Activated CD4-positive, alpha-beta T cell treated with anti-CD3 and anti-CD28 coated beads, Interleukin-2, amount 10 ng/mL, durations not matched to agents 7 days and 5 days (primary cell): ENCODE results near the gene NOP9. TPM values are rescaled to one million over a fixed set of nuclear protein-coding genes. Genes with fewer than 3 reads are reported as not detected.
A peak's percentile ranks its signal among the peaks of the same experiment; 100 is the strongest.

Source experiments
- CTCF ChIA-PET: fragments of 350-600 bp; sonication (Branson Sonifier 250); formaldehyde crosslinking; loops from one replicate; lab custom pipeline; 2021; ENCODE audit warnings: antibody characterized with exemption; lab: Charles Lee
- POLR2A ChIA-PET: fragments of 350-600 bp; sonication (Branson Sonifier 250); formaldehyde crosslinking; loops from one replicate; lab custom pipeline; 2021; ENCODE audit warnings: antibody characterized with exemption; lab: Charles Lee
- DNase-seq: peaks from one replicate; pipeline ENCODE4 v3.0.0-alpha.2; 2020
- H3K27ac Mint-ChIP-seq: one replicate; pipeline ENCODE4 v1.8.0; 2021; ENCODE audit warnings: mild to moderate bottlenecking, moderate library complexity, mixed read lengths
- H3K27me3 Mint-ChIP-seq: one replicate; pipeline ENCODE4 v1.8.0; 2021; ENCODE audit warnings: mixed read lengths
- H3K36me3 Mint-ChIP-seq: one replicate; pipeline ENCODE4 v1.8.0; 2021; ENCODE audit warnings: low read depth, mixed read lengths
- H3K4me1 Mint-ChIP-seq: one replicate; pipeline ENCODE4 v1.8.0; 2021; ENCODE audit warnings: mixed read lengths
- H3K4me3 Mint-ChIP-seq: one replicate; pipeline ENCODE4 v1.8.0; 2021; ENCODE audit warnings: mild to moderate bottlenecking, moderate library complexity, mixed read lengths
- H3K9me3 Mint-ChIP-seq: one replicate; pipeline ENCODE4 v1.8.0; 2021; ENCODE audit warnings: mixed read lengths
- total RNA-seq, 2 experiments: library from RNA; stranded (reverse); gene quantifications; one replicate each; pipeline ENCODE4 v1.2.3, GENCODE V29; 2021

Gene NOP9
- total RNA-seq, 2 experiments from 2014 or later, result 30.8 to 35.2 TPM

- peaks cover 2% of the 10 kb centered on the region for H3K27me3 Mint-ChIP-seq
- H3K4me1 Mint-ChIP-seq, result peaks cover 65% of the 10 kb centered on the region
- H3K9me3 Mint-ChIP-seq, result no peaks in the 10 kb centered on the region
- H3K36me3 Mint-ChIP-seq, result peaks cover 31% of the 10 kb centered on the region
- H3K4me3 Mint-ChIP-seq, result peak overlapping the region; percentile 77
- POLR2A ChIA-PET, result no interaction called here
- no peak for DNase-seq
- CTCF ChIA-PET, result interaction anchor here (1.1 to 9.6 kb wide), 5 partner anchors 13 to 117 kb away, joined by 3 to 136 read pairs (median 6); partner anchors contain the start of genes DHRS1, NOP9 and RIPK3
- H3K27ac Mint-ChIP-seq, result peak overlapping the region; percentile 87
Observed at GRCh38 chr14:24314377-24315193, 14.9 kb downstream of the NOP9 start.

- CTCF ChIA-PET, result interaction anchor here (0.7 to 1.1 kb wide), 2 partner anchors 22 to 25 kb away, joined by 3 read pairs; no protein-coding TSS in a partner anchor
- POLR2A ChIA-PET, result no interaction called here
- H3K9me3 Mint-ChIP-seq, result no peaks in the 10 kb centered on the region
- DNase-seq, result no peak
- peaks cover 7% of the 10 kb centered on the region for H3K27me3 Mint-ChIP-seq
- H3K4me3 Mint-ChIP-seq, result no peak overlapping the region
- peaks cover 58% of the 10 kb centered on the region for H3K4me1 Mint-ChIP-seq
- H3K27ac Mint-ChIP-seq, result peak overlapping the region; percentile 66
- H3K36me3 Mint-ChIP-seq, result peaks cover 28% of the 10 kb centered on the region
Observed at GRCh38 chr14:24315243-24315806, 15.7 kb downstream of the NOP9 start.

- CTCF ChIA-PET, result interaction anchor here (0.7 to 1.3 kb wide), 4 partner anchors 8 to 26 kb away, joined by 3 to 9 read pairs (median 4); partner anchors contain the start of gene CIDEB
- no peak for DNase-seq
- Mint-ChIP-seq H3K9me3 (no peaks in the 10 kb centered on the region), H3K36me3 (peaks cover 27% of the 10 kb centered on the region), H3K4me3 (no peak overlapping the region), H3K27me3 (peaks cover 8% of the 10 kb centered on the region), H3K27ac (no peak overlapping the region), H3K4me1 (peaks cover 55% of the 10 kb centered on the region)
- POLR2A ChIA-PET, result no interaction called here
Observed at GRCh38 chr14:24315807-24316596, 16.4 kb downstream of the NOP9 start.

GRCh38 chr14:24316597-24316950 is 16.9 kb downstream of the NOP9 start:
- Mint-ChIP-seq H3K4me1 (peaks cover 51% of the 10 kb centered on the region), H3K27ac (no peak overlapping the region), H3K36me3 (peaks cover 27% of the 10 kb centered on the region), H3K9me3 (no peaks in the 10 kb centered on the region), H3K4me3 (no peak overlapping the region), H3K27me3 (peaks cover 8% of the 10 kb centered on the region)
- DNase-seq, result no peak
- POLR2A ChIA-PET, result no interaction called here
- CTCF ChIA-PET, result interaction anchor here (0.6 to 1.3 kb wide), 4 partner anchors 9 to 118 kb away, joined by 3 to 9 read pairs (median 4); partner anchors contain the start of gene CIDEB

- no peak overlapping the region for H3K4me3 Mint-ChIP-seq
- peaks cover 23% of the 10 kb centered on the region for H3K36me3 Mint-ChIP-seq
- no peak overlapping the region for H3K27ac Mint-ChIP-seq
- CTCF ChIA-PET, result interaction anchor here (0.6 to 3.5 kb wide), 14 partner anchors 8 to 117 kb away, joined by 3 to 16 read pairs (median 4); partner anchors contain the start of genes CIDEB, LTB4R2, MDP1 and RIPK3
- no peaks in the 10 kb centered on the region for H3K9me3 Mint-ChIP-seq
- POLR2A ChIA-PET, result no interaction called here
- DNase-seq, result no peak
- peaks cover 43% of the 10 kb centered on the region for H3K4me1 Mint-ChIP-seq
- peaks cover 8% of the 10 kb centered on the region for H3K27me3 Mint-ChIP-seq
Observed at GRCh38 chr14:24317141-24317928, 17.7 kb downstream of the NOP9 start.

GRCh38 chr14:24321212-24321975 is 21.7 kb downstream of the NOP9 start:
- H3K27me3 Mint-ChIP-seq, result peaks cover 14% of the 10 kb centered on the region
- POLR2A ChIA-PET, result no interaction called here
- no peak for DNase-seq
- peaks cover 1% of the 10 kb centered on the region for H3K36me3 Mint-ChIP-seq
- H3K4me1 Mint-ChIP-seq, result peaks cover 10% of the 10 kb centered on the region
- H3K9me3 Mint-ChIP-seq, result no peaks in the 10 kb centered on the region
- H3K27ac Mint-ChIP-seq, result no peak overlapping the region
- CTCF ChIA-PET, result interaction anchor here (0.6 to 13.5 kb wide), 6 partner anchors 8 to 110 kb away, joined by 3 to 136 read pairs (median 4); partner anchors contain the start of genes CIDEB, LTB4R and LTB4R2
- H3K4me3 Mint-ChIP-seq, result no peak overlapping the region

GRCh38 chr14:24322672-24323071 is 23.0 kb downstream of the NOP9 start:
- DNase-seq, result no peak
- peaks cover 1% of the 10 kb centered on the region for H3K36me3 Mint-ChIP-seq
- H3K4me3 Mint-ChIP-seq, result no peak overlapping the region
- no peaks in the 10 kb centered on the region for H3K9me3 Mint-ChIP-seq
- H3K27me3 Mint-ChIP-seq, result peaks cover 14% of the 10 kb centered on the region
- ChIA-PET POLR2A (no interaction called here), CTCF (interaction anchor here (0.9 to 13.5 kb wide), 6 partner anchors 10 to 109 kb away, joined by 3 to 136 read pairs (median 4); partner anchors contain the start of genes CIDEB, LTB4R and LTB4R2)
- peaks cover 9% of the 10 kb centered on the region for H3K4me1 Mint-ChIP-seq
- no peak overlapping the region for H3K27ac Mint-ChIP-seq

GRCh38 chr14:24323341-24323740 is 23.7 kb downstream of the NOP9 start:
- ChIA-PET POLR2A (no interaction called here), CTCF (interaction anchor here (0.7 to 13.5 kb wide), 5 partner anchors 10 to 108 kb away, joined by 3 to 136 read pairs (median 4); partner anchors contain the start of genes CIDEB, LTB4R, LTB4R2 and TINF2)
- peaks cover 14% of the 10 kb centered on the region for H3K27me3 Mint-ChIP-seq
- H3K4me1 Mint-ChIP-seq, result peaks cover 11% of the 10 kb centered on the region
- no peak for DNase-seq
- no peak overlapping the region for H3K4me3 Mint-ChIP-seq
- no peaks in the 10 kb centered on the region for H3K36me3 Mint-ChIP-seq
- H3K27ac Mint-ChIP-seq, result no peak overlapping the region
- no peaks in the 10 kb centered on the region for H3K9me3 Mint-ChIP-seq

GRCh38 chr14:24324024-24324423 is 24.4 kb downstream of the NOP9 start:
- peaks cover 16% of the 10 kb centered on the region for H3K4me1 Mint-ChIP-seq
- ChIA-PET POLR2A (no interaction called here), CTCF (interaction anchor here (0.6 to 13.5 kb wide), 5 partner anchors 9 to 113 kb away, joined by 3 to 136 read pairs (median 3); partner anchors contain the start of genes CIDEB, LTB4R, LTB4R2 and TINF2)
- no peak overlapping the region for H3K4me3 Mint-ChIP-seq
- H3K9me3 Mint-ChIP-seq, result no peaks in the 10 kb centered on the region
- DNase-seq, result no peak
- peaks cover 14% of the 10 kb centered on the region for H3K27me3 Mint-ChIP-seq
- H3K36me3 Mint-ChIP-seq, result no peaks in the 10 kb centered on the region
- H3K27ac Mint-ChIP-seq, result no peak overlapping the region

GRCh38 chr14:24325041-24325530 is 25.4 kb downstream of the NOP9 start:
- peaks cover 9% of the 10 kb centered on the region for H3K27me3 Mint-ChIP-seq
- no peak overlapping the region for H3K27ac Mint-ChIP-seq
- no peaks in the 10 kb centered on the region for H3K36me3 Mint-ChIP-seq
- H3K4me3 Mint-ChIP-seq, result no peak overlapping the region
- CTCF ChIA-PET, result interaction anchor here (1.0 to 13.5 kb wide), 6 partner anchors 8 to 112 kb away, joined by 3 to 136 read pairs (median 6); partner anchors contain the start of genes CIDEB, LTB4R, LTB4R2 and RIPK3
- H3K4me1 Mint-ChIP-seq, result peaks cover 27% of the 10 kb centered on the region
- POLR2A ChIA-PET, result interaction anchor here (0.7 kb wide), 1 partner anchor 83 kb away, joined by 4 read pairs; the partner anchor contains the start of gene TINF2
- no peak for DNase-seq
- H3K9me3 Mint-ChIP-seq, result no peaks in the 10 kb centered on the region
